HFFc6 (cell line): ENCODE data around the gene TNS4. TPM values are rescaled to one million over a fixed set of nuclear protein-coding genes. Genes with fewer than 3 reads are reported as not detected.

Source experiments
- DNase-seq: peaks from one replicate; pipeline ENCODE4 v3.0.0-alpha.2; 2018
- H3K27ac Mint-ChIP-seq: 2 replicates; pipeline ENCODE4 v1.8.0; 2020; ENCODE audit warnings: mild to moderate bottlenecking, mixed read lengths
- H3K27me3 Mint-ChIP-seq: 2 replicates; pipeline ENCODE4 v1.8.0; 2021; ENCODE audit warnings: mild to moderate bottlenecking, moderate library complexity, mixed read lengths; ENCODE audit not compliant: insufficient read depth
- H3K36me3 Mint-ChIP-seq: 2 replicates; pipeline ENCODE4 v1.8.0; 2021; ENCODE audit warnings: low read depth, mixed read lengths
- H3K4me1 Mint-ChIP-seq: 2 replicates; pipeline ENCODE4 v1.8.0; 2020; ENCODE audit warnings: low read depth, mixed read lengths
- H3K4me3 Mint-ChIP-seq: 2 replicates; pipeline ENCODE4 v1.8.0; 2020; ENCODE audit warnings: mild to moderate bottlenecking, moderate library complexity, mixed read lengths
- H3K9me3 Mint-ChIP-seq: 2 replicates; pipeline ENCODE4 v1.8.0; 2020; ENCODE audit warnings: mild to moderate bottlenecking, mixed read lengths
- CTCF ChIP-seq: fragments of 200-600 bp; sonication (generic); IDR thresholded peaks from 2 replicates; pipeline ENCODE4 v1.5.0; 2021; ENCODE audit warnings: antibody characterized with exemption, mild to moderate bottlenecking
- total RNA-seq, 6 experiments: library from RNA; stranded (reverse); fragmentation: NEBNext Ultra II Directional; extraction: Animal tissue kit (Norgen Biotek cat#: 25700); gene quantifications; 2 replicates in 1 of 6; 3 replicates in 5 of 6; pipeline ENCODE4 v1.2.3, GENCODE V29; 2021

TNS4 gene
- total RNA-seq, 6 experiments from 2014 or later: 0.17 TPM; not detected in 5

GRCh38 chr17:40511667-40512220 lies 10.3 kb upstream of the TNS4 start:
- no peak for DNase-seq
- Mint-ChIP-seq H3K27ac (no peak overlapping the region), H3K4me1 (peaks cover 41% of the 10 kb centered on the region), H3K27me3 (peaks cover 1% of the 10 kb centered on the region; the same call in 1 of the 2 replicates), H3K36me3 (no peaks in the 10 kb centered on the region), H3K9me3 (no peaks in the 10 kb centered on the region), H3K4me3 (no peak overlapping the region)
- TF ChIP-seq CTCF: no peak

- H3K4me1 Mint-ChIP-seq: peaks cover 35% of the 10 kb centered on the region
- H3K27ac Mint-ChIP-seq: no peak overlapping the region
- no peak for DNase-seq
- H3K4me3 Mint-ChIP-seq: no peak overlapping the region
- H3K9me3 Mint-ChIP-seq: no peaks in the 10 kb centered on the region
- no peak for TF ChIP-seq CTCF
- no peaks in the 10 kb centered on the region for H3K36me3 Mint-ChIP-seq
- H3K27me3 Mint-ChIP-seq: peaks cover 1% of the 10 kb centered on the region; the same call in 1 of the 2 replicates
Observed at GRCh38 chr17:40511136-40511535, 9.7 kb upstream of the TNS4 start.

GRCh38 chr17:40510328-40510648 lies 8.9 kb upstream of the TNS4 start:
- DNase-seq: no peak
- Mint-ChIP-seq H3K27ac (no peak overlapping the region), H3K4me1 (peaks cover 26% of the 10 kb centered on the region)

GRCh38 chr17:40509626-40510327 lies 8.4 kb upstream of the TNS4 start:
- Mint-ChIP-seq H3K36me3 (no peaks in the 10 kb centered on the region), H3K4me3 (no peak overlapping the region), H3K4me1 (peaks cover 24% of the 10 kb centered on the region), H3K27ac (no peak overlapping the region), H3K27me3 (peaks cover 1% of the 10 kb centered on the region; the same call in 1 of the 2 replicates), H3K9me3 (no peaks in the 10 kb centered on the region)
- no peak for TF ChIP-seq CTCF
- no peak for DNase-seq

More at GRCh38 chr17:40510328-40510648, 8.9 kb upstream of the TNS4 start:
- H3K4me3 Mint-ChIP-seq: no peak overlapping the region
- no peak for TF ChIP-seq CTCF
- H3K36me3 Mint-ChIP-seq: no peaks in the 10 kb centered on the region
- H3K27me3 Mint-ChIP-seq: peaks cover 1% of the 10 kb centered on the region; the same call in 1 of the 2 replicates
- no peaks in the 10 kb centered on the region for H3K9me3 Mint-ChIP-seq

- Mint-ChIP-seq H3K27ac (no peak overlapping the region), H3K4me3 (no peak overlapping the region), H3K9me3 (no peaks in the 10 kb centered on the region), H3K4me1 (peaks cover 17% of the 10 kb centered on the region), H3K27me3 (peaks cover 3% of the 10 kb centered on the region), H3K36me3 (no peaks in the 10 kb centered on the region)
- TF ChIP-seq CTCF: no peak
- DNase-seq: no peak
Observed at GRCh38 chr17:40506786-40507185, 5.4 kb upstream of the TNS4 start.
